Superior temporal gyrus (tissue), 1 donor: Measurements from ENCODE around the gene ATXN7L1.

ENCODE experiments used
- DNase-seq: peaks from one replicate; pipeline ENCODE4 v3.0.0-alpha.2; 2016; ENCODE audit errors: extremely low spot score

The ATXN7L1 gene

DNA sequence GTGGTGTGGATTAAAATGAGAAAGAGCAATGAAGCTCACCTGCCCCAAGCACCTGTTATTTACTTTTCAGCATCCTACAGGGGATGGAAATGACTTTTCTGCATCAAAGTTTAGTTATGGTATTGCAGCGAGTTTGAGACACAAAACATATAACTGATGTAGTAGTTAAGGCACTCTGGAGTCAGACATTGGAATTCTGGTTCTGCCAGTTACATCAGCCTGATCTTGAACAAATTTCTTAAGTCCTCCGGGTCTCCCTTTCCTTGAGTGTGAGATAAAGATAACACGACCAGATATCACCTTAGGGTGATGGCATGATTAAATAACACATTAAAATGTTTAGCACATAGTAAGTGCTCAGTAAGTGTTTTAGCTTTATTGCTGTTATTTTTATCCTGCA lies 97.4 kb downstream of the ATXN7L1 start:
- no peak for DNase-seq

DNA sequence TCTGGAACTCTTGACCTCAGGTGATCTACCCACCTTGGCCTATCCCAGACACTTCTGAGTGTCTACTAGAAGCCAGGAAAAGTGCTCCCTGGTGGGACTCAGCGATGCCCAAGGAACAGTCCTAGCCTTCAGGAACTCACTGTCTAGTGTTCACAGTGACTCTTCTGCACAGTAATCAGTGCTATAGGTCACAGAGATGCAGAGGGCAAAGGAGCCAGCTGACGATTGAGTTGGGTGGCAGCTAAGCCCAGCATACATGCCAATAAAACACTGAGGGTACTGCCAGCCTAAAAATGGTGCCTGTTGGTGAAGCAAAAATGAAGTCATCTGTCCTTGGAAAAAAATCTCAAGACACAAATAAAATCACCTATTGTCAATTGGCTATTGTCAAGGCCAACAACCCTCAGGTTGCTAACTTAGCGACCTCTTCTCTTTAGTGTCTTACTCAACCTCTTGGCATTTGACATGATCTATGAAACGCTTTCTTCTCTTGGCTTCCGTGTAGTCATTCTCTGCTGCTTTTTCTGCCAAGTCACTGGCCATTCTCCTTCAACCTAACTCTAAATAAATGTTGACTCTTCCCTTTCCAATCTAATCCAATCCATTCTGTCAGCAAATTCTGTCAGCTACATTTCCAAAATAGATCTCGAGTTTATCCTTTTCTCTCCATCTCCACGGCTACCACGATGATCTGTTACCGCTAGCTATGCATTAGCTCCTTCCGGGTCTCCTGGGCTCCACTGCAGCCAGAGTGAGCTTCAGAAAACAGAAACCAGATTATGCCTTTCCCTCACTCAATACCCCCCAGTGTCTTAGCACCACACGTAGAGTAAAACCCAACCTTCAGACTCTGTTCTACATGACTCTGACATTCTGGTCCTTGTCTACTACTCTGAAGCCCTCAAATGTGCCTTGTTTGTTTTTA lies 99.2 kb downstream of the ATXN7L1 start:
- DNase-seq, result no peak

DNA sequence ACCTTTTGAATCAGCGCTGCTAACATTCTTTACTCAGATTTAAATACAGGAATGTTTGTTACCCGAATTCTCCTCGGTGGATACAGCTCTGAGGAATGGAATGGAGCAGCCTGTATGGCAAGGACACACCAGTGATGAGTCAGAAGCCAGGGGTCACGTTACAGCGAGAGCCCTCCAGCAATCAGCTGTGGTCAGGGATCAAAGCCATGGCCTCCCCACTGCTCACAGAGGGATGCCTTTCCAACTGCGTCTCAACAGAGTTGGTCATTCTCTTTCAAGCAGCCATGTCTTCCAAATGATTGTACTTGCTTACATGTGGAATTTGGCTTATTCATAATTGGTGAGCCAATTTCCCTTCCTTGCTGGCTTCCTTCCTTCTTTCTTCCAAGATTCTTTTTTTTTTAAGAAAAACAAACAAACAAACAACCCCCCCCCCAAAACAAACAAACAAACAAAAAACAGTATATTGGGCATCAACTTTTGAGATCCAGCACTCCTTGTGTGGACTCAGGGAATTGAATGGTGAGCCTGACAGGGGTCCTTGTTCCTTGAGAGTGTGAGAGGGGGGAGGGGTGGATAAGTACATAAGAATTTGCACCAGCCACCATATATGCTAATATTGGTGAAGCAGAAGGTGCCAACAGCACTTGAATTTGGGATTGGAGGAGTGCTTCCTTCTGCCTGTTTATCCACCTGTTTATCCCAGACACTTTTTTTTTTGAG lies 100.2 kb downstream of the ATXN7L1 start:
- no peak for DNase-seq

DNA sequence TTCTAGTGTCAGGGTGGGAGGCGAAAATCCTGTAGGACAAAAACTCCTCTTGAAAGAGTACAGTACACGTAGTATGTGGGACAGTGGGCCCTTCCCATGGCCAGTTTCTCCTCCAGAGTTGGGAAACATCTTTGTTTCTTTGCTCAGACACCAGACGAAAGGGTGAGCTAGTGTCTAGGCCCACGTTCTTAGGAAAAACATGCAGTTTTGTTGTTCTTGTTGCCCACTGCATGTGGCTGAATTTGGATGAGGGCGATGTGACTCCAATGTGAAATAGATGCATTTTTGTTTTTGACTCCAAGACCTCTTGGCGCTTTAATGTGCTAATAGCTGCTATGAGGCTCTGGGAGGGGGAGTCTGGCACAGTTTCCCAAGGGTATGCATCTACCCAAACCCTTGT lies 100.8 kb downstream of the ATXN7L1 start:
- DNase-seq, result no peak

DNA sequence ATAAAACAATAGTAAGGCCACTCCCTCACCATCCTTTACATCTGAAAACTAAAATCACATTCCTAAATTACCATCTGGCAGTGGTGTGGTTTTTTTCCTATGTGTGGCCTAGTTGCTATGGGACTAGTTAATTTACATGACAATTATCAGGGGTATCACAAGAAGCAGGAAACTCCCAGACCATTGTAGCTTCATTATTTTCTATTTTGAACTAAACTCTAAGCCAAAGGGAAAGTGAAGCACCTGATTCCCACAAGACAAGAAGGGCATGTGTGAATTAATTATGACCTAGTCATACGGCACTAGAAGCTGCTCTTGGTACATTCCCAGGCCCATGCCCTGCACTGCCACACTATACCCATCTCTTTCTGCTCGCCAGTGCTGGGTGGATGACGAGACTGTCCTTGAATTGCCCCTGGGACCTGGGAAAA lies 103.4 kb downstream of the ATXN7L1 start:
- no peak for DNase-seq

DNA sequence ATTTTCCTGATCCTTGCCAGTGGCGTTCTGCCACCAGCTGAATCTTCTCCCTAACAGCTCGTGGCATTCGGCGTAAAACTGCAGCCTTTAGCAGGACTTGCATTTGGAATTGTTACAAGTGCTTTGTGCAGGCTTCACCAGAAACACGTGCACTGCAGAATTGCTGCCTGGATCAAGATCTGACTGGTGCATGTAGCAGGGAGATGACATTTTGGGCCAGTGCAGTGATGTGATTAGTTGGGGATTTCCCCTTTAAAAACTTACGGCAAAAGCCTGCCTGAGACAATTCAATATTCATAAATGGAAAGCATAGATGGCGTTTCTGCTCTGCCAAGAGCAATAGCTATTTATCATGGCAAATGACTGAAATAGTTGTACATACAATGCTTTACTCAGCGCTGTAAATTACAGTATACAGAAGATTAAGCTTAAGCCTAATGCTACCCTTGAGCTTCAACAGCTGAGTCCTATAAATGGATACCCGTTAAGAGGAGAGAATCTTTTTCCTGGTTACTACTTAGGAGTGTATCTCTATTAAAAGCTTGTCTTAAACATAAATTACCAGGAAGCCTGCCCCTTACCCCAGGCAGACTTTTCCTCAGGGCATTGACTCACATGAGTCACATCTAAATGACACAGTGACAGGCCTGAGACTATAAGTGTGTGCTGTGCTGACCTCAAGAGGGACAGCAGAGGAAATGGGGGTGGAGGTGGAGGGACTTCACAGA lies 106.3 kb downstream of the ATXN7L1 start:
- DNase-seq, result no peak

DNA sequence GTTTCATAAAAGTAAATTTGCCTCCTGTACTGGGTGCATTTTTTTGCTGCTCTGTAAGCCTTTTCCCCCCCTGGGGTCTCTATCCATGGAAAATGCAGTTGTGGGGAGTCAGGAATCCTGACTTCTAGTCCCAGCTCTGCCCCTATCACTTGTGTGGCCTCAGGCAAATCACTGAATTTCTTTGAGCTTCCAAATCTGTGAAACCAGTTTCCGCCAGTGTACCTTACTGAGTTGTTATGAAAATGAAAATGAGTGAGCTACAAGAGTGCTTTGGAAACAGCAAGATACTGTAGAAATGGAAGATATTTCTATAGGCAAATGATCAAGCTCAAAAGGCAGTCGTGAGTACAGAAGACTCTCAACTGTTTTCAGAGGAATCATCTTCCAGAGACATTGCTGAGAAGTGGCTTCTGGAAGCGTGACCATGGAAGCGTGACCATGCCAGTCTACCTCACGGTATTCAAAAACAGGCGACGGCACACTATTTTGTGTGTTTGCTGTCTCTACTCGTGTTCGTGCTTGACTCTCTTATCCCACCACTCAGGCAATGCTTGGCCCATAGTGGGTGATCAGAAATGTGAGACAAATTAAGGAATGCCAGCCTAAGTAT lies 107.4 kb downstream of the ATXN7L1 start:
- DNase-seq, result no peak

DNA sequence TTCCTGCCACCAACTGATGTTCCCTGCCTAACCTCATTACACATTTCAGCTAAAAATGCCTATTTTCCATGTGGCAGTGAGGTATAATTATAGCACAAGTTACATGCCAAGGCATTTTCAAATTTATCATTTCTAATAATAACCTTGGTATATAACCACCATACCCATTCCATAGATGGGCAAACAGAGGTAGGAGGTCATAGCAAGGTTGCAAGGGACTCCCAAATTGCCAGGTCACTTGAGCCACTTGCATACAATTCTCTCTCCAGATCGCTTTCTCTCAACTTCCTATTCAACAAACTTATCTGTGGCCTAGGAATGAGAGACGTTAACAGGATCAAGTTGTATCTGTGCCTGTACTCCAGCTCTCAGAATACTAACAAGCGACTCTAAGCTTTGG lies 108.3 kb downstream of the ATXN7L1 start:
- DNase-seq, result no peak

DNA sequence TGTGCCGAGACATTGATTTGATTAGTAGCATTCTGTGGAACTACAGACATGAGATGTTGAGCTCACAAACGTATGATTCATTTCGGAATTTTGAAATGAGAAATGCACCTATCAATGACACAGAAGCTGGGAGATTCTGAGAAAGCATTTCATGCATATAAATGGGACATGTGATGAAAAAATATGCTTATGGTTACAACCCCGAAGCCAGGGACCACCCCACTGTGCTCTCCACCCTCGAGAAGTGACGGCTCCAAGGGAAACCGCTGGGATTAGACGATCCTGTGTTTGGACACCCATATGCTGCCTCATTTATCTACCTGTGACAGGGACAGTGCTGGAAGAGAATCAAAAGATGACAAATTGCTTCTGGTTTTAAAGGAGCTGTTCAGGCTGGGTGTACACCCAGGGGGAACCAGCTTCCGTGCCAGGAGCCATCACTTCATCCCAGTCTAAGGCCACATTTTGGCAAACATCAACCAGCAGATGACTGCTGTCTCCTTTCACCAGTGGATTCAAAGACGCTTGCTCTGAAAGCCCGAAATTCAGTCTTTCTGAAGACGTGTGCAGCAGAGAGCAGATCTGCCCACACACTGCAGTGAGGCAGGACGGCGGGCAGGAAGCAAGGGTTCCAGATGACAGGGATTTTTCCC lies 109.9 kb downstream of the ATXN7L1 start:
- DNase-seq, result peak; percentile 31

DNA sequence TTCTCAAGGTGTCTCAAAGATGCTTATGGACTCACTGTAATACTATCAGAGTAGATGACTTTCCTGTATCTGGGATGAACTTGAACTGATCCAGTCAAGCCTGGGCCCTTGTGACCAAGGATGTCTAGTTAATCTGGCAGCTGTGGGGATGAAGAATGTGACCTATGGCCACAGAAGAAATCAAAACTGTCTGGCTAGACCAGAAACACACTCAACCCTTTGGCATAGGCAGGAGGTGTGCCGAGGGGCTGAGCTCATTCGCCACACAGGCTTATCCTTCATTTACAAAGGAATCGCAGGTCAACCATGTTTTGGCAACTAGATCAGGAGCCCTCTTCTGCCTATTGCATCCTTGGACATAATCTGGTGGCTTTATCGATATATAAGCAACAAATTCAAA lies 110.6 kb downstream of the ATXN7L1 start:
- no peak for DNase-seq

DNA sequence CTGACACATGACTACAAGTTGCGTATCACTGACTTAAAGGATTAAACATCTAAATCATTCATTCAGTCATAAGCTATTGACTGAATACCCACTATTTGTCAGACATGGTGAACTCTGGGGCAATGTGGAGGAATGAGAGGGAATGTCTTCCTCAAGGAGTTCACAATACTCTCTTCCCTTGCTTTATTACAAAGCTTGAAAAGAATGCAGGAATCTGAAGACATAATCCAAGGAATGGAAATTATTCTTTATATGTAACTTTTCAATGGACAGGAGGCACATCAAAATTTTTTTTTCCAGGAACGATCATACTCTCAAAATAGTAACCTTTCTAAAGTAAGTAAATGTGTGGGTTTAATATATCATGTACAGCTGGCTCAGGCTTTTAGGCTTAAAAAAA lies 111.9 kb downstream of the ATXN7L1 start:
- no peak for DNase-seq

DNA sequence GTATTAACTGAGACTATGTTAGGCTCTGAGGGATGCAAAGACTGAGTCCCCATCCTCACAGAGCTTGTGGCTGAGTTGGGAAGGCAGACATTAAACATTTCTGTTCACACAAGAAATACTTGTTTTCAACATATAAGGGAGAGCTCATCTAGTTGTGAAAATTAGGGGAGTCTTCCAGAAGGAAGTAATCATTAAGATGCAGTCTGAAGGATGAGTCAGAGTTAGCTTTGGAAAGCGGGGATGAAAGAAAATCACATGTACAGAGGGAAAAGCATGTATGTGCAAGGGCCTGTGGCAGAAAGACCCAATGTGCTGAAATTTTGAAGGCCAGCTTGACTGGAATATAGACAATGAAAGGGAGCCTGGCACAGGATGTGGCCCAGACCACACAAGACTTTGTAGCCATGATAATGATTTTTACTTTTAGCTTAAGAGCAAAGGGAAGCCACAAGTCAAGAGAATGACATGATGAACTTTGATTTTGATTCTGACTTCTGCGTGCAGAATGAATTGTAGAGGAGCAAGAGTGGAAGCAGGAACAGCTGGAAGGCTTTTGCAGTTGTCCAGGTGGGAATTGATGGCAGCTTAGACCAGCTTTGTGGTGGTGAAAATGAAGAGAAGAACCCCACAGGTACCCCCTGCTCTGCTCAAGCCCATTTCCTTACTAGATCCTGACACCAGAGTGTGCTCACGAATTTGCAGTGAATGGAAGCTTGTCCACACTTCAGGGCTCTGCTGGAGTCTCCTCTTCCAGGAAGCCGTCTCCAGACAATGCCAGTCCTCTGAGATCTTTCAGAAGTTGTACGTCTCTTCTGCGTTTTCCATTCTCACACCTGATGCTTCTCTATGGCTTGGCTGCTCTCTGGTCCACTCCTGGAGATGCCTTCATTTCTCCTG lies 115.6 kb downstream of the ATXN7L1 start:
- DNase-seq, result no peak

DNA sequence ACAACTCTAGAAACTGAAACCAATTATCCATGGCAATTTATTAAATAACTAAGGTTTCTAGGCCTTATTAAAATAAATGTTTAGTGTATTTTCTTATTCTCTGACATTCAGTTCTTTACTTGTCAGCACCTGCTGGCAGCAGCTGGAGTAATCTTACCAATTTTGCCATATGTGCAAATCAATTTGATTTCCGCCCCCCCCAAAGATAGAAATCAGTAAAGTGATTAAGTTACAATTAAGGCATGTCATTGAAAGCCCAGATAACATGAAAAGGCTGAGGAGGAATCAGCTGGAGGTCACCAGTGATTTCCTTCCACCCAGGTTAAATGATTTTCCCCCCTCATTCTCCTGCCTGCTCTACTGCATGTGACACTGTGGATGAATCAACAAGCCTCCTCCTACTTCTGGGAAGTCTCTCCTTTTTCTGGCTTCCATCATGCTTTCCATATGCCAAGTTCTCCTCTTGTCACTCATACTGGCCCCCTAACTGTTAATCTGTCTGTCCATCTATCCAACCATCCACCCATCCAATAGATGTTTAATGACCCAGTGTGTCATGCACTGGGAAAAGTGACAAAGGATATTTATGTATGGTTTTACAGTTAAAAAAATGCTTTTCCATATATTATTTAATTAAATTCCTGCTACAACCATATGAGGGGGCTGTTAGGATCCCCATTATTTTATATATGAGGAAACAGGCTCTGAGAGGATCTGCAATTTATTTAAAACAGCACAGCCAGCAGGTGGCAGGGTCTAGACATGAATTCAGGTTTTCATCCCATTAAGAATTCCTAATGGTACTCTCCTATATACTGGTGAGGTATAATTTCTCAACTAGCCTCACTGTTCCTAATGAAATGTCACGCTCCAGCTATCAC lies 116.5 kb downstream of the ATXN7L1 start:
- peak; percentile 82 for DNase-seq

DNA sequence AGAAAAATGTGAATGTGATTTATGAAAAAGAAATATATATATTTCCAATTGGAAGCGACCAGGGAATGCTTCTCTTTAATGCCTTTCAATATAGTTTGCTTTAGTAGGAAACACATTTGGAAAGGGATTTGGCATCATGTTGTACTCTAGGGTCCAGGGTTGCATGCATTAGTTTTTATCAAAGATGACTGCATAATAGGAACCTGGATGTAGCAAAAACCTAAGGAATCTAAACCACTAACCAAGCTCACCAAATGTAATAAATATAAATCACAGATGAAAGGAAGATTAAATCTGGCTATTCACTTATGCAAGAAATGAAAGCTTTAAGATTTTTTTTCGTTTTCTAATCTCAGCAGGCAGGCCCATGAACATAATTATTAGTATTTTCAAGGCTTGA lies 120.0 kb downstream of the ATXN7L1 start:
- DNase-seq, result no peak

DNA sequence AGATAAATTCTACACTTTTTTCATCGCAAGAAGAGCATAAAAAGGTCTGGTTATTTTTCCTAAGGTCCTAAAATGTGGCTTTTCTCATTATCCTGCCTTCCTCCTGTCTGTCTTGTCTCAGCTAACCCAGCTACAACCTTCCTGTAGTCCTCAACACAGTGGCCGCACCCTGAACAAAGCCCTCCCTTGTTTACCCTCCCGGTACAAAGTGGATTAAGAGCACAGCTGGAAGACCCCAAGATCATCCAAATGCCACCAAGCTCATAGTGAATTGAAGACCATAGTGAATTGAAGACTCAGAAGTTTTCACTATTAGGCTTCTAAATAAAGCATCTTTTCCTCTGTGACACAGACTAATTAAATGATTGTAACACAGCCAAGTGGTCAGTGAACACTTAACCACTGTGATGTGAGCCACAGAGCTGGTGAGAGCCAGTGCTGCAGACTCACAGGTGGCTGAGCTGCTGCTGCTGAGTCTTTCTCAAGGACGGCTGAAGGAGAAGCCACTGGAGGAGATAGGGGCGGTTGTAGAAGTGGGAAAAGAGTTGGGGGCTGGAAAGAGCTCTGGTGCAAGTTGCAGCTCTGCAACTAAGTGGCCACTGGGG lies 123.6 kb downstream of the ATXN7L1 start:
- no peak for DNase-seq

DNA sequence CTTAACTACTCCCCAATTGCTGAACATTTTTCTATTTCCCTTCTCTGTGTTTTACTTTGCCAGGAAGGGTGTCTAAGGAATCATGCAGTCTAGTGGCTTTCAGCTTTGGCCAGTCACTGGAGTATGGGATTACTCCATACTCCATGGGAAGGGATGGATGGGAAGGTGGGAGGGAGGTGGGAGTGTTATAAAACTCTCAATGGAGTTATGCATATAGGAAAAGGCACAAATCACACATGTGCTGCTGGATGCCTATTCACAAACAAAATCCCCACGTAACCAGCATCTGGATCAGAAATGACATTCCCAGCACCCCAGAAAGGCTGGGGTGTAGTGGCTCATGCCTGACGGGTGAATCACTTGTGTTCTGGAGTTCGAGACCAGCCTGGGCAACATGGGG lies 125.3 kb downstream of the ATXN7L1 start:
- DNase-seq, result no peak

DNA sequence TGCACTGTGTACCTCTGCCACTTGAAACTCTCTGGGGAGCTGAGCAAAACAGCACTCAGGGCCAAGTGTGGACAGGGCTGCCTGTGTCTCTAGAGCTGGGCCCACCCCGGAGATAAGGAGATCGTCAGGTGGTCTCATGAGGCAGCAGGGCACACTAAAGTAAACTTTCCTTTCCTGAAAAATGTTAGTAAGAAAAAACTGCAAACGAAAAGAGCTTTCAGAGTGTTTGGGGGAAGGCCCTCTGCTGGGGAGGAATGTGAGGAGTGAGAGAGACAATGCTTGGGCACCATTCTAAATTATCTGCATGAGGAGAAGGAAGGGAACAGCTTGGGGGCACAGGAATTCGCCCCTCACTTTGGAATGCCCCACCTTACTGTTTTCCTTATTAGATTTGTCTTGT lies 127.7 kb downstream of the ATXN7L1 start:
- DNase-seq, result no peak

DNA sequence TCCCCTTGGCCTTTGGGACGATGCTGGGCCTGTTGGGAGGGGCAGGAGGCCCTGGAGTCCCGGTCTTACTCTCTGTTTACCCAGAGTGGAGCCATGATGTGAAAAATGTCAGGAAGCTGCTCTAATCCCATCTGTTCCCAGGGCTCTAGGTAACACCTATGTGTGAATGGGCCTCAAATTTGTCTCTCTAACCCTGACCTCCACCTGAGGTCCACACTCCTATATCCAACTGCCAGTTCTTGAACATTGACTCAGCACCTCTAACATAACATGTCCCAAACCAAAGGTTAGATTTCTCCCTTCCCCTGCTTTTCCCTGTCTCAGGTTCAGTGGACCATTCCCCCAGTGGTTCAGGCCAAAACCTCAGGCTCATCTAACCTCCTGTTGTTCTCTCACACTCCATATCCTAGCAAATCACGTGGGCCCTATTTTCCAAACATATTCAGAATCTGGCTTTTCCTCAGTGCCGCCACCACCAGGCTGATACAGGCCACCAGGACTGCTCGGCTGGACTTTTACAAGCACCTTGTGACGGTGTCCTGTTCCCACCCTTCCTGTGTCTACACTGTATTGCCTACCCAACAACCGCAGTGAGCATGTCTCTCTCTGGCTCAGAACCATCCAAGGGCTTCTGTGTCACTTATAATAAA lies 130.6 kb downstream of the ATXN7L1 start:
- DNase-seq, result no peak
